ENCODE results near the gene TRMT2B.
"Not testable (repeated sequence)": the region's sequence is repeated elsewhere in the genome, so short reads cannot be mapped to it uniquely, and the experiment has no call there.

DNA sequence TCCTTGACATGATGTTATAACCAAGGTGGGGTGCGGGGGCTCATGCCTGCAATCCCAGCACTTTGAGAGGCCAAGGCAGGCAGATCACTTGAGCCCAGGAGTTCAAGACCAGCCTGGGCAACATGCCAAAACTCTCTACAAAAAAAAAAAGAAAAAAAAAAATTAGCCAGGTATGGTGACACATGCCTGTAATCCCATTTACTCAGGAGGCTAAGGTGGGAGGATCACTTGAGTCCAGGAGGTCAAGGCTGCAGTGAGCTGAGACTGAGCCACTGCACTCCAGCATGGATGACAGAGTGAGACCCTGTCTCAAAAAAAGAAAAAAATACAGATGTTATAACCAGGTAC, 70.4 kb downstream of the TRMT2B start:
- TF ChIP-seq, protein P1, sequence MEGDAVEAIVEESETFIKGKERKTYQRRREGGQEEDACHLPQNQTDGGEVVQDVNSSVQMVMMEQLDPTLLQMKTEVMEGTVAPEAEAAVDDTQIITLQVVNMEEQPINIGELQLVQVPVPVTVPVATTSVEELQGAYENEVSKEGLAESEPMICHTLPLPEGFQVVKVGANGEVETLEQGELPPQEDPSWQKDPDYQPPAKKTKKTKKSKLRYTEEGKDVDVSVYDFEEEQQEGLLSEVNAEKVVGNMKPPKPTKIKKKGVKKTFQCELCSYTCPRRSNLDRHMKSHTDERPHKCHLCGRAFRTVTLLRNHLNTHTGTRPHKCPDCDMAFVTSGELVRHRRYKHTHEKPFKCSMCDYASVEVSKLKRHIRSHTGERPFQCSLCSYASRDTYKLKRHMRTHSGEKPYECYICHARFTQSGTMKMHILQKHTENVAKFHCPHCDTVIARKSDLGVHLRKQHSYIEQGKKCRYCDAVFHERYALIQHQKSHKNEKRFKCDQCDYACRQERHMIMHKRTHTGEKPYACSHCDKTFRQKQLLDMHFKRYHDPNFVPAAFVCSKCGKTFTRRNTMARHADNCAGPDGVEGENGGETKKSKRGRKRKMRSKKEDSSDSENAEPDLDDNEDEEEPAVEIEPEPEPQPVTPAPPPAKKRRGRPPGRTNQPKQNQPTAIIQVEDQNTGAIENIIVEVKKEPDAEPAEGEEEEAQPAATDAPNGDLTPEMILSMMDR (conservative IDR thresholded peaks at IDR 0.05), result not testable (repeated sequence)
- not testable (repeated sequence) for TF ChIP-seq ZFX (IDR thresholded peaks at IDR 0.05)

All from C4-2B (cell line).